ENCODE measurements around the gene NKX6-2.
"Not testable (repeated sequence)": the region's sequence is repeated elsewhere in the genome, so short reads cannot be mapped to it uniquely, and the experiment has no call there.

The NKX6-2 gene

GRCh38 chr10:132746801-132747625 lies 38.9 kb downstream of the NKX6-2 start:
- Histone ChIP-seq H3K4me1 (ENCODE audit: control extremely low read depth in 1 of 4, control insufficient read depth in 4 of 4, insufficient read depth in 4 of 4, low read length in 3 of 4) (no peaks in the 10 kb centered on the region), H3K4me3 (ENCODE audit: control insufficient read depth in 1 of 7, extremely low read depth in 1 of 7, insufficient read depth in 4 of 7, low read depth in 2 of 7, low read length in 6 of 7) (no peak overlapping the region), H3K9me3 (ENCODE audit: control extremely low read depth in 1 of 5, control insufficient read depth in 4 of 5, insufficient read depth in 2 of 5, low read depth in 1 of 5, low read length in 4 of 5) (no peaks in the 10 kb centered on the region), H3K27me3 (replicated peaks in 2 of 5; ENCODE audit: control insufficient read depth in 4 of 5, insufficient read depth in 5 of 5, low read length in 4 of 5) (no peaks in the 10 kb centered on the region), H3K36me3 (ENCODE audit: control insufficient read depth in 4 of 4, insufficient read depth in 4 of 4, low read length in 3 of 4) (peaks cover 0 to 31% (median 23%) of the 10 kb centered on the region in 4 experiments), H3K27ac (ENCODE audit: insufficient read depth in 1 of 2, low read depth in 1 of 2, low read length in 2 of 2, poor library complexity in 1 of 2, severe bottlenecking in 2 of 2) (no peak overlapping the region)
- ChIA-PET CTCF (interaction anchor here (1.1 kb wide), 1 partner anchor 92 kb away, joined by 3 read pairs; no protein-coding TSS in a partner anchor), POLR2A (no interaction called here)
- DNase-seq, result no peak
- 97% methylated on average over 23 of the region's 29 CpGs for WGBS (ENCODE audit: insufficient coverage)

- ChIA-PET POLR2A (no interaction called here), CTCF (no interaction called here)
- Histone ChIP-seq H3K4me3 (ENCODE audit: control insufficient read depth in 1 of 7, extremely low read depth in 1 of 7, insufficient read depth in 4 of 7, low read depth in 2 of 7, low read length in 6 of 7) (no peak overlapping the region), H3K9me3 (ENCODE audit: control extremely low read depth in 1 of 5, control insufficient read depth in 4 of 5, insufficient read depth in 2 of 5, low read depth in 1 of 5, low read length in 4 of 5) (no peaks in the 10 kb centered on the region), H3K27me3 (replicated peaks in 2 of 5; ENCODE audit: control insufficient read depth in 4 of 5, insufficient read depth in 5 of 5, low read length in 4 of 5) (no peaks in the 10 kb centered on the region), H3K36me3 (ENCODE audit: control insufficient read depth in 4 of 4, insufficient read depth in 4 of 4, low read length in 3 of 4) (peaks cover 0 to 35% (median 26%) of the 10 kb centered on the region in 4 experiments), H3K4me1 (ENCODE audit: control extremely low read depth in 1 of 4, control insufficient read depth in 4 of 4, insufficient read depth in 4 of 4, low read length in 3 of 4) (no peaks in the 10 kb centered on the region), H3K27ac (ENCODE audit: insufficient read depth in 1 of 2, low read depth in 1 of 2, low read length in 2 of 2, poor library complexity in 1 of 2, severe bottlenecking in 2 of 2) (no peak overlapping the region)
- WGBS (ENCODE audit: insufficient coverage), result 96% methylated on average over 13 of the region's 14 CpGs
- DNase-seq, result no peak
Measured at GRCh38 chr10:132746386-132746785, 39.6 kb downstream of the NKX6-2 start.

GRCh38 chr10:132745971-132746370 lies 40.0 kb downstream of the NKX6-2 start:
- Histone ChIP-seq H3K9me3 (ENCODE audit: control extremely low read depth in 1 of 5, control insufficient read depth in 4 of 5, insufficient read depth in 2 of 5, low read depth in 1 of 5, low read length in 4 of 5) (no peaks in the 10 kb centered on the region), H3K27ac (ENCODE audit: insufficient read depth in 1 of 2, low read depth in 1 of 2, low read length in 2 of 2, poor library complexity in 1 of 2, severe bottlenecking in 2 of 2) (no peak overlapping the region), H3K4me3 (ENCODE audit: control insufficient read depth in 1 of 7, extremely low read depth in 1 of 7, insufficient read depth in 4 of 7, low read depth in 2 of 7, low read length in 6 of 7) (no peak overlapping the region), H3K36me3 (ENCODE audit: control insufficient read depth in 4 of 4, insufficient read depth in 4 of 4, low read length in 3 of 4) (peaks cover 0 to 35% (median 24%) of the 10 kb centered on the region in 4 experiments), H3K27me3 (replicated peaks in 2 of 5; ENCODE audit: control insufficient read depth in 4 of 5, insufficient read depth in 5 of 5, low read length in 4 of 5) (no peaks in the 10 kb centered on the region), H3K4me1 (ENCODE audit: control extremely low read depth in 1 of 4, control insufficient read depth in 4 of 4, insufficient read depth in 4 of 4, low read length in 3 of 4) (no peaks in the 10 kb centered on the region)
- DNase-seq, result no peak
- WGBS (ENCODE audit: insufficient coverage), result over 99% methylated on average over 13 of the region's 13 CpGs
- CTCF ChIA-PET, result no interaction called here
- POLR2A ChIA-PET, result no interaction called here

- Histone ChIP-seq H3K4me1 (ENCODE audit: control extremely low read depth in 1 of 4, control insufficient read depth in 4 of 4, insufficient read depth in 4 of 4, low read length in 3 of 4) (no peaks in the 10 kb centered on the region), H3K4me3 (ENCODE audit: control insufficient read depth in 1 of 7, extremely low read depth in 1 of 7, insufficient read depth in 4 of 7, low read depth in 2 of 7, low read length in 6 of 7) (no peak overlapping the region), H3K9me3 (ENCODE audit: control extremely low read depth in 1 of 5, control insufficient read depth in 4 of 5, insufficient read depth in 2 of 5, low read depth in 1 of 5, low read length in 4 of 5) (no peaks in the 10 kb centered on the region), H3K27me3 (replicated peaks in 2 of 5; ENCODE audit: control insufficient read depth in 4 of 5, insufficient read depth in 5 of 5, low read length in 4 of 5) (no peaks in the 10 kb centered on the region), H3K36me3 (ENCODE audit: control insufficient read depth in 4 of 4, insufficient read depth in 4 of 4, low read length in 3 of 4) (peaks cover 0 to 32% (median 23%) of the 10 kb centered on the region in 4 experiments), H3K27ac (ENCODE audit: insufficient read depth in 1 of 2, low read depth in 1 of 2, low read length in 2 of 2, poor library complexity in 1 of 2, severe bottlenecking in 2 of 2) (no peak overlapping the region)
- no peak for DNase-seq
- POLR2A ChIA-PET, result no interaction called here
- CTCF ChIA-PET, result no interaction called here
- WGBS (ENCODE audit: insufficient coverage), result 100% methylated on average over 8 of the region's 17 CpGs
Measured at GRCh38 chr10:132745511-132745910, 40.4 kb downstream of the NKX6-2 start.

- ChIA-PET POLR2A (no interaction called here), CTCF (no interaction called here)
- DNase-seq, result no peak
- Histone ChIP-seq H3K27me3 (replicated peaks in 2 of 5; ENCODE audit: control insufficient read depth in 4 of 5, insufficient read depth in 5 of 5, low read length in 4 of 5) (no peaks in the 10 kb centered on the region), H3K36me3 (ENCODE audit: control insufficient read depth in 4 of 4, insufficient read depth in 4 of 4, low read length in 3 of 4) (peaks cover 0 to 26% (median 20%) of the 10 kb centered on the region in 4 experiments), H3K4me3 (ENCODE audit: control insufficient read depth in 1 of 7, extremely low read depth in 1 of 7, insufficient read depth in 4 of 7, low read depth in 2 of 7, low read length in 6 of 7) (no peak overlapping the region), H3K4me1 (ENCODE audit: control extremely low read depth in 1 of 4, control insufficient read depth in 4 of 4, insufficient read depth in 4 of 4, low read length in 3 of 4) (no peaks in the 10 kb centered on the region), H3K9me3 (ENCODE audit: control extremely low read depth in 1 of 5, control insufficient read depth in 4 of 5, insufficient read depth in 2 of 5, low read depth in 1 of 5, low read length in 4 of 5) (no peaks in the 10 kb centered on the region), H3K27ac (ENCODE audit: insufficient read depth in 1 of 2, low read depth in 1 of 2, low read length in 2 of 2, poor library complexity in 1 of 2, severe bottlenecking in 2 of 2) (no peak overlapping the region)
- WGBS (ENCODE audit: insufficient coverage), result 97% methylated on average over 19 of the region's 19 CpGs
Measured at GRCh38 chr10:132744839-132745238, 41.1 kb downstream of the NKX6-2 start.

- H3K27ac ChIP-seq (ENCODE audit: insufficient read depth in 1 of 2, low read depth in 1 of 2, low read length in 2 of 2, poor library complexity in 1 of 2, severe bottlenecking in 2 of 2), result no peak overlapping the region
- peaks cover 2 to 19% (median 12%) of the 10 kb centered on the region in 4 experiments for H3K36me3 ChIP-seq (ENCODE audit: control insufficient read depth in 4 of 4, insufficient read depth in 4 of 4, low read length in 3 of 4)
- no peaks in the 10 kb centered on the region for H3K4me1 ChIP-seq (ENCODE audit: control extremely low read depth in 1 of 4, control insufficient read depth in 4 of 4, insufficient read depth in 4 of 4, low read length in 3 of 4)
Measured at GRCh38 chr10:132743925-132744490, 41.9 kb downstream of the NKX6-2 start.

GRCh38 chr10:132743196-132743924 lies 42.6 kb downstream of the NKX6-2 start:
- H3K27me3 ChIP-seq (replicated peaks in 2 of 5; ENCODE audit: control insufficient read depth in 4 of 5, insufficient read depth in 5 of 5, low read length in 4 of 5); DNase-seq; H3K27ac ChIP-seq (ENCODE audit: insufficient read depth in 1 of 2, low read depth in 1 of 2, low read length in 2 of 2, poor library complexity in 1 of 2, severe bottlenecking in 2 of 2); CTCF ChIA-PET; H3K4me3 ChIP-seq (ENCODE audit: control insufficient read depth in 1 of 7, extremely low read depth in 1 of 7, insufficient read depth in 4 of 7, low read depth in 2 of 7, low read length in 6 of 7); POLR2A ChIA-PET; H3K4me1 ChIP-seq (ENCODE audit: control extremely low read depth in 1 of 4, control insufficient read depth in 4 of 4, insufficient read depth in 4 of 4, low read length in 3 of 4); H3K9me3 ChIP-seq (ENCODE audit: control extremely low read depth in 1 of 5, control insufficient read depth in 4 of 5, insufficient read depth in 2 of 5, low read depth in 1 of 5, low read length in 4 of 5): not testable (repeated sequence)
- peaks cover 2 to 21% (median 13%) of the 10 kb centered on the region in 4 experiments for H3K36me3 ChIP-seq (ENCODE audit: control insufficient read depth in 4 of 4, insufficient read depth in 4 of 4, low read length in 3 of 4)
- WGBS (ENCODE audit: insufficient coverage), result 95% methylated on average over 20 of the region's 30 CpGs

More at GRCh38 chr10:132743925-132744490, 41.9 kb downstream of the NKX6-2 start:
- H3K27me3 ChIP-seq (replicated peaks in 2 of 5; ENCODE audit: control insufficient read depth in 4 of 5, insufficient read depth in 5 of 5, low read length in 4 of 5), result no peaks in the 10 kb centered on the region
- over 99% methylated on average over 16 of the region's 18 CpGs for WGBS (ENCODE audit: insufficient coverage)
- ChIA-PET POLR2A (no interaction called here), CTCF (no interaction called here)
- DNase-seq, result no peak
- H3K4me3 ChIP-seq (ENCODE audit: control insufficient read depth in 1 of 7, extremely low read depth in 1 of 7, insufficient read depth in 4 of 7, low read depth in 2 of 7, low read length in 6 of 7), result no peak overlapping the region
- H3K9me3 ChIP-seq (ENCODE audit: control extremely low read depth in 1 of 5, control insufficient read depth in 4 of 5, insufficient read depth in 2 of 5, low read depth in 1 of 5, low read length in 4 of 5), result no peaks in the 10 kb centered on the region
